Measurements from ENCODE around the gene PRXL2C.

GRCh38 chr9:96680812-96681499 lies 25.8 kb upstream of the PRXL2C start:
- no peak for TF ChIP-seq CTCF (IDR thresholded peaks at IDR 0.05)
- TF ChIP-seq POLR2A (IDR thresholded peaks at IDR 0.05), result no peak

Data from prostate gland (tissue), 2 donors.